ENCODE results near the gene MACC1.
"Not testable (repeated sequence)": the region's sequence is repeated elsewhere in the genome, so short reads cannot be mapped to it uniquely, and the experiment has no call there.

Gene MACC1

DNA sequence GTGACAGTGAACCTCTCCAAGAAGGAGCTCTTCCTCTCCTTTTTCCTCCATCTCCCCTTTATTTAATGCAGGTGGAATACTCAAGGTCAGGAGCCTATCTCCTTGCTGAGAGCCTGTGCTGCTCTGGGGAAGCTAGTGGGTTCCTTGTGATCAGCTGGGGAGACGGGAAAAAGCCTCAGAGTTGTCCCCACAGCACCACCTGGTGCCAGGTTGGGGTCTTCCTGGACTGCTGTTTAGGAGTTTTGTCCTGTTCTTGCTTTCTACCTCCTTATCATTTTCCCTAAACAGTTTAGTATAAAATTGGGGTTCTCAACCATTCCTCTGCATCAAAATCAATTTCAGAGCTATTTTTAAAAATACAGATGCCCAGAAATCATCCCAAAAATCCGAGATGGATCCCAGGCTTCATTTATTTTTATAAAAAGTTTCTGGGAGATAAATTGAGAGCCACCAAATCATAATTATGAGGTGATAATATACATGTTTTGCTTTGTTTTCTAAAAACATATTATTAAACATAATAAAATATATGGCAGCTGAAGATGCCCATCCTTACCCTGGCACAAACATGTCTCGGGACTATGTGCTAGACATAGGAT, 44.3 kb downstream of the MACC1 start:
- peak; percentile 42 for DNase-seq

DNA sequence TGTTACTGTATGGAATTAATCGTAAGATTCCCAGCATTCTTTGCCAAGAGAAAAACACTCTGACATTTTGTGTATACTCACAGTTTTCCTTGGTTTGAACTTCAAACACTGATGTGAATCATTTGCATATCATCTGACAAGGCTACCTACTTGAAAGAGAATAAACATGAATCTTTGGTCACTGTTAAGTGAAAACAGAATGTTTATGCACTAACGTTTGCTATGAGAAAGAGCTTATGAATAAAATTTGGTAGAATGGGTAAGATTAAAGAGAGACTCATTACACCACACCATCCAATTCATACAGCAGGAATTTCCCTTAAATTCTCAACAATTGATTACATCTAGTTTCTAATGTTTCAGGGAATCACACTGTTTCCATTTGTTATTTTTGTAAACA, 46.6 kb downstream of the MACC1 start:
- DNase-seq = no peak

DNA sequence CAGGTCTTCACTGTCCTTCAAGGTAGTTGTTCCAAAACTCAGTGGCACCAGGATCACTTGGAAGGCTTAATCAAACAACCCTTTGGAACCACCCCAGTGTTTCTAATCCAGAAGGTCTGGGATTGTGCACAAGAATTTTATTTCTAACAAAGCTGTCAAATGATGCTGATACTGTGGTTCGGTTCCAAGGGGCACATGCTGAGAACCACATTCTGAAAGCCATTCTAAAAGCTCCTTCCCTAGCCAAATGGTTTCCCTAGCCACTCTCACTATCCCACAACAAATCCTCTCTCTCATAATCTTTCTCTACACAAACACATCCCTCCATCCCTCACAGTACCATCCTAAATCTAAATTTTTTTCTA, 52.1 kb downstream of the MACC1 start:
- no peak for DNase-seq

DNA sequence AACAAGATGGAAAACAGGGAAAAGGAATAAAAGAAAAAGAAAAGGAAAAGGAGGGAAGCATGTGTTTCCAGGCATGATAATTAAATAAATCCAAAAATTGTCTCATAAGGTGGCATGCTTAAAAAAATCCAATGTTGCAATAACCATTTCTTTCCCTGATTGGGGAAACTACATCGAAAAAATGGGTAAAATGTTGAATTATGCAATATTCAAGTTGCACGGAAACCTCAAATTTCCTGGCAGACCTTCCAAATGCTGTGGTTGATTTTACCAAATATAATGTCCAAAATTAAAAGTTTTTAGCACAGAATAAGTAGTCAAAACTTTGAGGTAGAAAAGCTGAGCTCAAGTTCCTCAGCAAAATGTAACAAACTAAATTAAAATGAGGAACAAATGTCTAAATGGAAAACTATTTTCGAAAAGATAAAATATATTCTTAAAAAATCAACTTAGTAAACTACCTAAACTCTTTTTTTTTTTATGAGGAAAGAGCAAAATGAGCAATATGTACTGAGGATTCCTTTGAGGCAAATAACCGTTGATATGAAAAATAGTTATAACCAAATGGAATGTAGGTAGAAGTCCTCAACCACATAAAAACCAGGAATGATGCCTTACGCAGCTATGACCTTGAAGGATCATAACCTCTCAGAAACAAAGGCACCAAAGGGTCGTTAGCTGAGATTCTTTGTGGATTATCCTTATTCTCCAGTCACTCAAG, 52.6 kb downstream of the MACC1 start:
- DNase-seq = no peak

DNA sequence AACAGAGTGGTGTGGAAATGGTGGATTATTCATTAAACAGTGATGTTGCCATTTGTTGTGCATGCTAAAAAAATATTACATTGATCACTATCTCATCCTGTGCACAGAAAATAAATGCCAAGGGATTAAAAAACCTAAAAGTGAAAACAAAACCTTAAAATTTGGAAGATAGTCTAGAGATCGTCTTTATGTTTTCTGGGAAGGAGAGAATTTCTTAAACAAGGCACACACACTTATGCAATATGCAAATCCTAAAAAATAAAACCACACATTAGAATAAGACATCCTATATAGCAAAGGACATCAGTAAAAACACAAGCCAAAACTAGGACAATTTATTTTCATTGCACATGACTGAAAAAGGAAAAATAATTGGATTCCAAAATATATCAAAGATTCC, 54.5 kb downstream of the MACC1 start:
- DNase-seq = no peak

DNA sequence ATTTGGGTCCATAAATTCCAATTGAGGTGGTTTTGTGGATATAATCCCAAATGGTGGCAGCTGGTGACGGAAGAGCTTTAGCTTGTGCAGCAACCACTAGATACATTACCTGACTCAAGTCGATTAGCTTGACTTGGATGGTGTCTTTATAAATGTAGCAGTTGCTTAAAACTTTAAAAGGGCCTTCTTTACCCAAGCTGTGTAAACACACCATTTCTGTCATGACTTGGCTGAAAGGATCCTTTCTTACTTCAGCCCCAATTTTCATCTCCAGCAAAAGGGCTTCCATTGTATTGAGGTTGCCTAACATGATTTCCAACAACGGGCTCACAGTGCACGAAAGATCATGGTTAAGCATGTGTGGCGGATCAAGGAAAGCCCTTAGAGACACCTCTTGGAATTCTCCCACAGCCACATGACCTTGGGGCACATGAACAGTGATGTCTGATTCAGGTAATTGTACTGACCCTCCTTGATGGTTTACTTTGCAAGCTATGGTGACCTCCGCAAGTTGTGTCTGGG, 57.9 kb downstream of the MACC1 start:
- no peak for DNase-seq

DNA sequence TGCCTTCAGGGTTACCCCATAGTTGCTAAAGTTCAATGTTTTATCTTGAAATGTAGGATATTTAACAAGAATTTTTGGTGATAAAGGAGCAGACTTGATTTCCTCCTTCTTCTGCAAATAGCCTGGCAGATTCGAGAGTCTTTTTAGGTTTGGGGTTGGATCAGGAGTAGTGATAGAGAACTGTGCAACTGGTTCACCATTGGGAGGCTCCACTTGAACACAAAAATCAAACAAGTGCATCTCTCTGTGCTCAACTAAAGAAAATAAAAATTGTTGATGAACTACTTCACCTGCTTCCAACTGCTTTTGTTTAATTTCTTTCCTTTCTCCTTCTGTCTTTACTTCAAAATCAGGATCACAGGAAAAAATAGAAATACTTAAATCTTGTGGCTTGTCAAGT, 58.5 kb downstream of the MACC1 start:
- peak; percentile 50 for DNase-seq

DNA sequence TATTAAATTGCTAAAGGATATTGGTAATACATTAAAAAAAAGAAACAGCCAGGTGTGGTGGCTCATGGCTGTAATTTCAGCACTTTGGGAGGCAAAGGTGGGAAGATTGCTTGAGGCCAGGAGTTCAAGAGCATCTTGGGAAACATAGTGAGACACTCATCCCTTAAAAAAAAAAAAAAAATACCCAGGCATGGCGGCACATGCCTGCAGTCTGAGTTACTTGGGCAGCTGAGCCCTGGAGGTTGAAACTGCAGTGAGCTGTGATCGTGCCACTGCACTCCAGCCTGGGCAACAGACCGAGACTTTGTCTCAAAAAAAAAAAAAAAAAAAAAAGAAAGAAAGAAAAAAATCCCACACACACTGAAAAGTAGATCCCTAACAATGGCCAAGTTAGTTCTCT, 59.7 kb downstream of the MACC1 start:
- DNase-seq = no peak

DNA sequence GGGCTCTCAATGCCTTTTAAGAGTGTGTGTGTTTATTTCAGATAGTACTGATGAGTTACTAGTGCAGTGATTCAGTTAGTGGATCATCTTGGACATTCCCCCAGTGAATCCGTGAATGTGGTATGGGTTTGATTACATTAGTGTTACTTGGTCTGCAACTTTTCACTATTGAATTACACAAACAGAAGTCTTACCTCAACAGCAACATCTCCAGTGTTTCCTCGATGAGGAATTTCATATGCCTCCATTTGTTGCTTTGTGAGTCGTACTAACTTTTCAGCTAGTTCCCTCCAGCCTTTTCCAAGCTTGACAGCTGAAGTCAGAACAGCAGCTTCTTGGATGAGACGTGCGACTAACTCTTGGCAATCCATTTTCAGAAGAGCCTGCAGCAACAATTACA, 63.2 kb downstream of the MACC1 start:
- no peak for DNase-seq

DNA sequence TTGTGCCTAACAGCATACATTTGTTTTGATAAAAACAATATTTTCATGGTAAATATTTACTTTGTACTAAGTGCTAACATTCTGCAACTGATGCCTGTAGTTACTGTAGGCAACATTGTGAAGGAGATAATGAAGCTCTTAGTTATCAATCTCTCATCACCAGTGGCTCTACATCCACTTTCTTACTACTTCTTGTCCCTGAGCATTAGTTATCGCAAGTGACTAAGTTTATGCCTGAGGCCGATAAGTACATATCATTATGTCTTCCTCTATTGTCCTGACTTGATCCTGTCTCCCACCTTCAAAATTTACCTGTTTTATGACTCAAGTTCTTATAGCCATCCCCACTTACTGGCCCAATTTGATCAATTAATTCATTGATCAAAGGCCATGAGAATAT, 63.6 kb downstream of the MACC1 start:
- DNase-seq = no peak

DNA sequence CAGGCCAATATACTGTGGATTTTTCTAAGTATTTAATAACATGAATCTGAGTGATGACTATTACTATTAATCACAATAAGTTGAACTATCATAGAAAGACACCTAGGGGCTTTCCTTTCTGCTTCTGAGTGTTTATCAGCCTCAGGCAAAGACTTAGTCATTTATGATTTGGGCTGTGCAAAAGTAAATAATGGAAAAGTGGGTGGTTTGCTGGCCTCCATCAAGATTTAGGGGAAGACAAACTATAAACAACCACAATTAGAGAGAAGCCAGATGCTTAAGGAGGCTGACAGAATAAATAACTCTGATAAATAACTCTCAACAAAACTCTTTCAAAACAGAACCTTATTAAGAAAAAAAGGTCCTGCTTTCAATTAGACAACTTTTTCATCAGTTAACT, 64.7 kb downstream of the MACC1 start:
- DNase-seq = no peak

DNA sequence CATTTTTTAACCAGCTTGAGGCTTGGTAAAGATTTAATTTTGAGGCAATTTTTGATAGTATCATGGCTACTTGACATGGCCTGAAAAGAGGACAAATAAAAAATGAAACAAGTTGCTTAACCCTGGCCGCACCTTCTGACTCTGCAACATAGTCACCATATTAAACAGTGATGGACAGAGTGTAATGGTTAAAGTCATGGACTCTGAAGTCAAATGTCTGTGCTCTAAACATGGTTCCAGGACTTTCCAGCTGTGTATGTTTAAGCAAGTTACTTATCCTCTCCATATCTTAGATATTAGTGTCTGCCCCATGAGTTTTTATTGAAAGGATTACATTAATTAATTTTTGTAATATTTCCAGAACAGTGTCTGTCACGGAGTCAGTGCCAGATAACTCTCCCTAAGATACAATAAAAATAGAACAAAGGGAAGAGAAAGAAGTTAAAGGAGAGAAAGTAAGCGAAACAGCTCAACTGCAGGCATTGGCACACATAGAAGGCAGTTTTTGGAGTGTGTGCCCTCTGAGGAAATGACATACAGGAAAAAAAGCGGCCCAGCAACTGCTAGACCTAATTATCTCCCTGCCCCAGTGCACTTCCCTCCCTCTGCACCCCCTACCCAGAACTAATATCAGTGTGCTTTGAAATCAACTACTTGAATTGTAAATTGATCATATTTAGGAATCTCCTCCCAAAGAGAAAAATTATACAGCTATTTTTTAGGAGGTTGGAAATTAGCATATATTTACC, 65.3 kb downstream of the MACC1 start:
- DNase-seq = no peak

DNA sequence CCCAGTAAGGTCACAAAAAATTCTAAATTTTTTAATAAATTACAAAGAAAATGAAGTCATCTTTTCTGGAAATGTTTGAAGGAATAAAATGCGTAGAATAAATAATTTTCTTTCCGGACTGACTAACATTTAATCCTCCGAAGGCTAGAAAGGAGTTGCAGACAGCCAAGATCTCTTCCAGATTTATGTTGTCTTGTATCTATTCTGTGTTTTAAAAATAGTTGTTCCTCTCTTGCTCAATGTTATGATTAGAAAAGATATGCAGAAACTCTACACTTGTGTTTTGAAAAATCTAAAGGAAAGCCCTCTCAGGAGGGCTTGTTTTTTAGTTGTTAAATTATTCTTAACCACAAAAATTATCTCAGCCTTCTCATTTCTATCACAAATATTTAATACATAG, 70.7 kb downstream of the MACC1 start:
- DNase-seq = no peak

DNA sequence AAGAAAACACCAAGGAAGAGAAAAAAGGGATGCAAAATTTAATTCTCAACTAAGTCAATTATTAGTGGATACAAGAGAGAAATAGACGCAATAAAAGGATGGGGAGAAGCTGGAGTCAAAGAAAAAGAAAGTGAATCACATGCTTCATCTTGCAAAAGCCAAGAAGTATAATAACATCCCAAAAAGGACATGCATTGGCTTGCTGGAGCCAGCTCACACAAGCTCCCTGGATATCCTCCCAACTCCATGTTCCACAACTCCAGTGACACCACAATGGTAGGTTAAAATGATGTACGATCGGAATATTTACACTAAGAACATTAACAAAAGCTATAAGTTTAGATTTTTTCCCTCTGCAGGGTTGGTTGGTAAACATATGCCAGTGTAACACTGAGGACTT, 72.4 kb downstream of the MACC1 start:
- DNase-seq = no peak

DNA sequence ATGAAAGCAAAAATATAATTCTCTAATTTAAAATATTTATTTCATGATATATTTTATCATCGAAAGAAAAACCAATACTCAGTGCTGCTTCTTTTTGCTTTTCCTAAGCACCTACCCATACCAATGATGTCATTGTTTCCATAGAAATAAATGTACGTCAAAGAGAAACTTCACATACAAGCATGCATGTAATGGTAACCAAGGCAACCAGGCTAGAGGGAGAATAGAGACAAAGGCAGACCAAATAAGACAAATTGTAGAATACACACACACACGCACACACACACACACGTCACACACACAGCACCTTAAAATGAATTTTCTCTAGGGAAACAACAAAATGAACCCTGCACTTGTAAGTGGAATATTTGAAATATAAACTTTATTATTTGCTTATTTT, 75.5 kb downstream of the MACC1 start:
- DNase-seq = peak; percentile 92

DNA sequence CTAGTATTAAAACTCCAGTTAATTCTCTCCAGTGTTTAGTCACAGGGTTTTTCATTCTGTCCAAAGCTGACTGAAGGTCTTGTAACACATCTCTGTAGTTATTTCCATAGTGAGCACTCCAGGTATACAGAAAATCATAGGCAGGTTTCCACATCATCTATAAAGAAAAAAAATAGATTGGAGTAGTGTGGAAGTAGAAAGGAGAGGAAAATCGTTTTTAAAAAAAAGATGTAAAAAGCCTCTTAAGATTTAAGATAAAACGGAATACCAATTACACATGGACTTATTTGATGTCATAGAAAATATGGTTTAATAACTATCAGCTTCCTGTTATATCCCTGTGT, 76.2 kb downstream of the MACC1 start:
- DNase-seq = no peak

DNA sequence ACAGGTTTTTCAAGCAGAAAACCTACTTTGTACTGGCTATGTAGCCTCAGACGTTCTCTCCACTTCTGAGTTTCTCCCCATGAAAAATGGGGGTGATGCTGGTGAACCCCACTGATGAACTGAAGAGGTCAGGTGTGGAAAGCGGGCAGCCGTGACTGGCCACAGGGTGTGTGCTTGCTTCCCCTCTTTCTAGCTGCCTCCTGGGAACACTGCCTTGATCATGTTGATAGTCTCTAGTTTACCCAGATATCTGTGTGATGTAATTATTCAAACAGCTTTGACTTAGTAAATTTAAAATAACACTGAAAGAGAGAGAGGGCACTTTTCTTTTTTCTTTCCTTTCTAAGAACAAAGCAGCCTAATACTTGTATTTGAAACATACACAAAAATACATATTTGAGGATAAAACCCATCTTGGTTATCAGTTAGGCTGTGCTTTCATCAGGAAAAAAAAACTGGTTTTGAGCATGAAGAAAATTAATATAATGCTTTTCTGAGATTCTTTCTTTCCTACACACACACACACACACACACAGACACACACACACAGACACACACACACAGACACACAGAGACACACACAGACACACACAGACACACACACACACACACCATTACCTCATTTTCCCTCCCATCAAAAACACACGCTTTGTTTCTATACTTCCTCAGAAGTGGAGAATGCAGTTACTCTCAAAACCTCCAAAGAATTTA, 76.7 kb downstream of the MACC1 start:
- no peak for DNase-seq

DNA sequence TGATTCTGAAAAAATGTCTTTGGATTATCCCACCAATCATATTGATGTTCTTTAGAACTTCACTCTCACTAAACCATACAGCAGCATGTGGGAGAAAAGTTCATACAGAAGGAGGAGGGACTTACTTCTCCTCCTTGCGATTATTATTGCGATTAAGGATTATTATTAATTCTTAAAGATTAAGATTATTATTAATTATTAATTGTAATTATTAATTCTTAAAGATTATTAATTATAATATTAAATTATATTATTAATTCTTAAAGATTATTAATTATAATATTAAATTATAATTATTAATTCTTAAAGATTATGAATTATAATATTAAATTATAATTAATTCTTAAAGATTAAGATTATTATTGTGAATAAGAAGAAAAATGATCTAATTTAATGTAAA, 80.5 kb downstream of the MACC1 start:
- DNase-seq = no peak

DNA sequence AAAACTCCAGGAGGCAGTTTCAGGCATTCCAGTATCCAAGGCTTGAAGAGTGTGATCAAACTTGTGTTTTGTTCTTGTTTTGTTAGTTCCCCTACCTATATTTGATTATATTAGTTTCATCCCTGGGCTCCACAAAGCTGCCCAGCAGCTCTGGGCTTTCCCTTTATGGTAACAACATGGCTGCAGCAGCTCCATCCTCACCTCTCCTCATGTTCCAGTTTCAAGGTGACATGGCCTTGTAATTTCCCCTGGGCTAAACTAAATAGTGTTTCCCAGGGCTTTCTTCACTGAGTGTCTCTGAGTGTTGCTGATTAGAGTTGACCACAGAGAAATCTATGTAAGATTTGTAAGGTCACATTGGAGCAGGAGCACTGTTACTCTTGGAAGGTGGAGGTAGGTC, 83.4 kb downstream of the MACC1 start:
- DNase-seq = no peak

DNA sequence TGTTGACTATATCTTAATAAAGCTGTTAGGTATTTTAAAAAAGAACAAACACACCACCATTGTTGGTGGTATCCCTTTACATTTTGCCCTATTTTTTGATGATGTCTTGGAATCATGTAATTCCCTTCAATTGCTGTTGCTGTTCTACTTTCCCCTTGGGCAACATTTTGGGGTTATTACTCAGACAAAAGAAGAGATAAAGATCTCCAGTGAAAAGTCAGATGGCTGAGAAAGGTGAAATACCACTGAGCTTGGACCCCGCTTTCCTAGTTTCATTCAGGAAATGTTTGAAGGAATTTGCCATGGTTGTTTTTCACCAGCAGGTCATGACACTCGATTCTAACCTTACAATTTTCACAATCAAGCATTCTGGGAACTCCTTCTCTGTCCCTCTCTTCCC, 84.6 kb downstream of the MACC1 start:
- DNase-seq = no peak

DNA sequence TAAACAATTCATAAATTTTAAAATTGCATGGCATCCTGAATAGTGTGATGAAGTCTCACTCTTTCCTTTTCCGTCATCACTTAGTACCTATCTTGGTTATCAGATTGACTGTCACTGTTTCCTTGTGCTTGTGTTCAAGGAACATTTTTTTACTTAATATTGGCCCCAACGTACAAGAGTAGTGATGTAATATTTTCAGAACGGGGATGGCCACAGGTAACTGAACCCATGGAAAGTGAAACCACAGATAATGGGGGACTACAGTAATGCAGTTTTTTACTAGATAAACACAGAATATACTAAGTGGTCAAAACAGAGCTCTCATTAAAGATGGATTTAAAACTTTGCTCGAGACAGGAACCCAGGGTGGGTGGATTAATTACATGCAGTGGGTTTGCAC, 85.4 kb downstream of the MACC1 start:
- DNase-seq = no peak

DNA sequence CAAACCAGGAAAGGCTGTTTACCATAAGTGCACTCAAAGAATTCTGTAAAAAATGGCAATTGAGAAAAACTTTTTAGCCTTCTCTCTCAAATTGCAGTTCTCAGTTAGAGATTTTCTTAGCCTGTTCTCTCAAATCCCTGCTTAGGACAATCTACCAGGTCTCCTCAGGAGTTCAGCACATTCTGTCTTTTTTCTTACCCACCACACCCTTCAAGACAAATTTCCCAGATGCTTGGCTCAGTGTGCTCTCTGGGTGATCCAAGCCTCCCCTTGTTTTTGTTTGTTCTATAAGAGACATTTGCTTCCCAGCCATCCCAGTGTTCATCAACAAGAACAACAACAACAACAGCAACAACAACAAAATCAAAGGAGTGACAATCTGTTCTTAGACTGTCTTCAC, 87.3 kb downstream of the MACC1 start:
- no peak for DNase-seq

DNA sequence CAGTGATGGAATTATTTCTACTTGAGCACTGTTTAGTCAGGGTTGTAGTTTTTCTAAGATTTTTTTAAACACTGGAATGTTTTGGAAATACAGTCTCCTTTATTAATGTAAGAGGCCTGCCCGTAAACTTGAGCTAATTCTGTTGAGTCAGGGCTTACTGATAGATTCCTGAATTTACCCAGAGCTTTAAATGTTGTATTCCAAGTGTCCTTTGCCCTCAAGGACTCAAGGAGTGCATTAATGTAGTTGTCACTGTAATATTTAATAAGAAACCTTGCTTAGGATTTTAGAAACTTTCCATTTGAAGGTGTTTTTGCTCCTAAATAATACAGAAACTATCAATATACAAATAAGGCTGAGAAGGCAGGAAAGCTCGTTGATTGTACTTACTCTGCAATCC, 89.2 kb downstream of the MACC1 start:
- no peak for DNase-seq

DNA sequence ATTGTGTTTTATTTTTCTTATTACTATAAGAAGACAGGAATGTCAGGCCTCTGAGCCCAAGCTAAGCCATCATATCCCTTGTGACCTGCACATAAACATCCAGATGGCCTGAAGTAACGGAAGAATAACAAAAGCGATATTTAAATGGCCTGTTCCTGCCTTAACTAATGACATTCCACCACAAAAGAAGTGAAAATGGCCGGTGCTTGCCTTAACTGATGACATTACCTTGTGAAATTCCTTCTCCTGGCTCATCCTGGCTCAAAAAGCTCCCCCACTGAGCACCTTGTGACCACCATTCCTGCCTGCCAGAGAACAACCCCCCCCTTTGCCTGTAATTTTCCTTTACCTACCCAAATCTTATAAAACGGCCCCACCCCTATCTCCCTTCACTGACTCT, 91.1 kb downstream of the MACC1 start:
- not testable (repeated sequence) for DNase-seq

All from DMS153 (cell line).